Neural progenitor cell (in vitro differentiated cells): ENCODE measurements around the gene SIT1.
"Not testable (repeated sequence)": the region's sequence is repeated elsewhere in the genome, so short reads cannot be mapped to it uniquely, and the experiment has no call there.

Experiments
- EZH2phosphoT487 ChIP-seq: fragments of 200-600 bp; sonication (generic); IDR thresholded peaks from 2 replicates; pipeline ENCODE4 v1.6.1; 2017; ENCODE audit warnings: antibody characterized with exemption
- TF ChIP-seq, protein P1 (sequence below): fragments of 200-600 bp; sonication (generic); IDR thresholded peaks from 2 replicates; pipeline ENCODE4 v1.5.1; 2017; ENCODE audit warnings: antibody characterized with exemption, mild to moderate bottlenecking

- TF ChIP-seq, protein P1, sequence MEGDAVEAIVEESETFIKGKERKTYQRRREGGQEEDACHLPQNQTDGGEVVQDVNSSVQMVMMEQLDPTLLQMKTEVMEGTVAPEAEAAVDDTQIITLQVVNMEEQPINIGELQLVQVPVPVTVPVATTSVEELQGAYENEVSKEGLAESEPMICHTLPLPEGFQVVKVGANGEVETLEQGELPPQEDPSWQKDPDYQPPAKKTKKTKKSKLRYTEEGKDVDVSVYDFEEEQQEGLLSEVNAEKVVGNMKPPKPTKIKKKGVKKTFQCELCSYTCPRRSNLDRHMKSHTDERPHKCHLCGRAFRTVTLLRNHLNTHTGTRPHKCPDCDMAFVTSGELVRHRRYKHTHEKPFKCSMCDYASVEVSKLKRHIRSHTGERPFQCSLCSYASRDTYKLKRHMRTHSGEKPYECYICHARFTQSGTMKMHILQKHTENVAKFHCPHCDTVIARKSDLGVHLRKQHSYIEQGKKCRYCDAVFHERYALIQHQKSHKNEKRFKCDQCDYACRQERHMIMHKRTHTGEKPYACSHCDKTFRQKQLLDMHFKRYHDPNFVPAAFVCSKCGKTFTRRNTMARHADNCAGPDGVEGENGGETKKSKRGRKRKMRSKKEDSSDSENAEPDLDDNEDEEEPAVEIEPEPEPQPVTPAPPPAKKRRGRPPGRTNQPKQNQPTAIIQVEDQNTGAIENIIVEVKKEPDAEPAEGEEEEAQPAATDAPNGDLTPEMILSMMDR = not testable (repeated sequence)
- TF ChIP-seq EZH2phosphoT487 = not testable (repeated sequence)
These were observed 9.3 kb downstream of the SIT1 start for GRCh38 chr9:35641478-35641877.
